ENCODE data around the gene PIP4K2C. TPM values are rescaled to one million over a fixed set of nuclear protein-coding genes. Genes with fewer than 3 reads are reported as not detected.

The PIP4K2C gene
- total RNA-seq = 10 to 100 TPM; 22.7 to 30.7 (median 29.0) TPM

- no peak for DNase-seq (ENCODE audit: extremely low spot score)
- Histone ChIP-seq H3K4me3 (peak within 1 kb of the TSS; percentile 69 to 95 (median 77)), H3K27ac (replicated peaks in 1 of 4) (peak within 1 kb of the TSS; percentile 72 to 84 (median 81)), H3K36me3 (peaks cover 12 to 25% (median 14%) of the 10 kb centered on the region in 4 donors), H3K4me1 (peaks cover 7 to 34% (median 25%) of the 10 kb centered on the region in 4 donors), H3K27me3 (peaks cover 0 to 6% (median 0%) of the 10 kb centered on the region in 4 donors), H3K9me3 (no peaks in the 10 kb centered on the region)
- peak; percentile 79 to 83 for TF ChIP-seq POLR2AphosphoS5 (IDR thresholded peaks at IDR 0.05)
- TF ChIP-seq CTCF (IDR thresholded peaks at IDR 0.05) = peak in 1 of 3 experiments; percentile 23
- no peak for TF ChIP-seq POLR2A (IDR thresholded peaks at IDR 0.05; ENCODE audit: low read depth)
- intact Hi-C loops (cut with DNase I) = no loop called here
- WGBS = 1% methylated on average over 14 of the region's 69 CpGs
These were observed at the start of gene PIP4K2C for GRCh38 chr12:57590864-57591781. TSS of gene PIP4K2C (plus strand) at chr12:57591192. CDS start at chr12:57591290, 98 bp downstream.

GRCh38 chr12:57541717-57542116 is 49.3 kb upstream of the PIP4K2C start:
- 74% methylated on average over 2 of the region's 2 CpGs for WGBS
- Histone ChIP-seq H3K4me3 (no peak overlapping the region), H3K36me3 (peaks cover 6 to 55% (median 54%) of the 10 kb centered on the region in 4 donors), H3K9me3 (no peaks in the 10 kb centered on the region), H3K27ac (replicated peaks in 1 of 4) (no peak overlapping the region), H3K27me3 (no peaks in the 10 kb centered on the region), H3K4me1 (peaks cover 25 to 45% (median 34%) of the 10 kb centered on the region in 4 donors)
- TF ChIP-seq POLR2AphosphoS5 (IDR thresholded peaks at IDR 0.05) = no peak
- TF ChIP-seq EP300 (IDR thresholded peaks at IDR 0.05) = no peak
- no peak for TF ChIP-seq CTCF (IDR thresholded peaks at IDR 0.05)
- TF ChIP-seq POLR2A (IDR thresholded peaks at IDR 0.05; ENCODE audit: low read depth) = no peak
- intact Hi-C loops (cut with DNase I) = no loop called here
- no peak for DNase-seq (ENCODE audit: extremely low spot score)

DNA sequence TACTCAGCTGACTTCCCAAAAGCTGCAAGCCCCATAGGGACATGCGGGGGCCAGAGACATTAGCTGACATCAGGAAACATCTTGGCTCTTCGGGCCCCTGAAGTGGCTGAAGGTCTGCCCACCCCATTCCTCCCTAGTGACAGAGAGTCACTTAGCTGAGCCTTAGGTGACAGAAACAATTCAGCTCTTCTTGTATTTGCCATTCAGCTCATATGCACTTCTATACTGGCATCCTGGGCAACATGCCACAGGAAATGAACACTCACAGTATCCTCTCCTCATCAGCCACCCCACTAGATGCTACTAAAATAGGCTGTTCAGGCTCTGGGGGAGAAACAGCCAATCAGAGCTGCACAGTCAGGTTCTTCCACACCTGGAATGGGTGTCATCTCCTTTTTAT is 47.4 kb upstream of the PIP4K2C start:
- Histone ChIP-seq H3K9me3 (no peaks in the 10 kb centered on the region), H3K27ac (replicated peaks in 1 of 4) (no peak overlapping the region), H3K27me3 (peaks cover 0 to 3% (median 0%) of the 10 kb centered on the region in 4 donors), H3K4me3 (no peak overlapping the region), H3K36me3 (peaks cover 6 to 42% (median 36%) of the 10 kb centered on the region in 4 donors), H3K4me1 (peaks cover 30 to 45% (median 38%) of the 10 kb centered on the region in 4 donors)
- intact Hi-C loops (cut with DNase I) = no loop called here
- no peak for DNase-seq (ENCODE audit: extremely low spot score)
- TF ChIP-seq EP300 (IDR thresholded peaks at IDR 0.05) (no peak), CTCF (IDR thresholded peaks at IDR 0.05) (no peak), POLR2A (IDR thresholded peaks at IDR 0.05; ENCODE audit: low read depth) (no peak), POLR2AphosphoS5 (IDR thresholded peaks at IDR 0.05) (no peak)
- WGBS = 55% methylated on average over 2 of the region's 2 CpGs

DNA sequence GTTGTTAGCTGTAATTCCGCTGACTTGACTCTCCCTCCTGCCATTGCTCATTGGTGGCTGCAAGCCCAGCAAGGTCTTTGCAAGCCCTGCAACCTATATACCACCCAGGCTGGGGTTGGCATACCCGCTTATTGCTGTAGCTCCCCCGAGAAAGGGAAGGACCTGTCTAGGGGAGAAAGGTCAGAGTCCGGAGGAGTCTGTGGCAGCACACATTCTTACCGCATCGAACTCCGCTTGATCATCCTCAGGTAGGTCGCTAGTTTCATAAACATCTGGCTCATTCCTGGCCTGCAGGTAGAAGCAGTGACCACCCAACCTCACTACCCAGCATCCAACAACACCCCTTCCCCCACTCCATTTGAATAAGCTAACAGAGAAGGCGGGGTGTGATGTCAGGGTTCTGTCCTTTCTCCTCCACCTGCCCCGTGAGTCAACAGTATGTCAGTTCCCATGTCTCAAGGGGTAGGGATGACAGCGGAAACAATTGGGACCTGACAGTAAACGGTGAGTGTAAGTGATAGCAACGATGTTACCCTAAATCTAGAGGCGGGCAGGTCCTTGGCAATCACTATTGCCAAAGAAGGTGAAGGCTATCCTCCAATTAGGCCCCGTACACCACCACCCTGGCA is 45.1 kb upstream of the PIP4K2C start:
- peak overlapping the region; percentile 89 to 95 (median 92) for H3K27ac ChIP-seq (replicated peaks in 1 of 4)
- no peaks in the 10 kb centered on the region for H3K9me3 ChIP-seq
- peaks cover 0 to 27% (median 3%) of the 10 kb centered on the region in 4 donors for H3K27me3 ChIP-seq
- 65% methylated on average over 14 of the region's 15 CpGs for WGBS
- H3K4me1 ChIP-seq = peaks cover 44 to 59% (median 51%) of the 10 kb centered on the region in 4 donors
- no peak for TF ChIP-seq POLR2A (IDR thresholded peaks at IDR 0.05; ENCODE audit: low read depth)
- no peak for TF ChIP-seq POLR2AphosphoS5 (IDR thresholded peaks at IDR 0.05)
- DNase-seq (ENCODE audit: extremely low spot score) = no peak
- peak overlapping the region; percentile 79 to 97 (median 90) for H3K4me3 ChIP-seq
- intact Hi-C loops (cut with DNase I) = no loop called here
- peaks cover 6 to 23% (median 18%) of the 10 kb centered on the region in 4 donors for H3K36me3 ChIP-seq

All from esophagus muscularis mucosa (tissue), 4 donors.